Measurements from ENCODE around the gene ACOXL.

Gene ACOXL

GRCh38 chr2:110770959-110771431, 38.6 kb downstream of the ACOXL start:
- no peaks in the 10 kb centered on the region for H3K36me3 ChIP-seq (ENCODE audit: control insufficient read depth, insufficient read depth, low read length)
- peaks cover 4% of the 10 kb centered on the region for H3K4me1 ChIP-seq (ENCODE audit: control insufficient read depth, insufficient read depth, low read length)
- no peak overlapping the region for H3K9ac ChIP-seq (ENCODE audit: low read length)
- H3K4me3 ChIP-seq (ENCODE audit: low read length) = no peak overlapping the region
- no peaks in the 10 kb centered on the region for H3K9me3 ChIP-seq (ENCODE audit: control insufficient read depth, low read length)
- H3K27me3 ChIP-seq (ENCODE audit: control insufficient read depth, insufficient read depth, low read length) = peaks cover 5% of the 10 kb centered on the region

GRCh38 chr2:110771547-110772382, 39.4 kb downstream of the ACOXL start:
- Histone ChIP-seq H3K4me3 (ENCODE audit: low read length) (no peak overlapping the region), H3K9ac (ENCODE audit: low read length) (no peak overlapping the region), H3K9me3 (ENCODE audit: control insufficient read depth, low read length) (no peaks in the 10 kb centered on the region), H3K4me1 (ENCODE audit: control insufficient read depth, insufficient read depth, low read length) (peaks cover 4% of the 10 kb centered on the region), H3K36me3 (ENCODE audit: control insufficient read depth, insufficient read depth, low read length) (no peaks in the 10 kb centered on the region), H3K27me3 (ENCODE audit: control insufficient read depth, insufficient read depth, low read length) (peaks cover 5% of the 10 kb centered on the region)

GRCh38 chr2:110772383-110772755, 40.0 kb downstream of the ACOXL start:
- H3K9ac ChIP-seq (ENCODE audit: low read length) = no peak overlapping the region
- no peak overlapping the region for H3K4me3 ChIP-seq (ENCODE audit: low read length)
- no peaks in the 10 kb centered on the region for H3K9me3 ChIP-seq (ENCODE audit: control insufficient read depth, low read length)
- H3K4me1 ChIP-seq (ENCODE audit: control insufficient read depth, insufficient read depth, low read length) = peaks cover 4% of the 10 kb centered on the region
- peaks cover 5% of the 10 kb centered on the region for H3K27me3 ChIP-seq (ENCODE audit: control insufficient read depth, insufficient read depth, low read length)
- H3K36me3 ChIP-seq (ENCODE audit: control insufficient read depth, insufficient read depth, low read length) = no peaks in the 10 kb centered on the region

GRCh38 chr2:110773401-110773921, 41.1 kb downstream of the ACOXL start:
- Histone ChIP-seq H3K4me3 (ENCODE audit: low read length) (no peak overlapping the region), H3K36me3 (ENCODE audit: control insufficient read depth, insufficient read depth, low read length) (no peaks in the 10 kb centered on the region), H3K9me3 (ENCODE audit: control insufficient read depth, low read length) (no peaks in the 10 kb centered on the region), H3K4me1 (ENCODE audit: control insufficient read depth, insufficient read depth, low read length) (peaks cover 4% of the 10 kb centered on the region), H3K27me3 (ENCODE audit: control insufficient read depth, insufficient read depth, low read length) (peaks cover 5% of the 10 kb centered on the region), H3K9ac (ENCODE audit: low read length) (no peak overlapping the region)

- Histone ChIP-seq H3K4me3 (ENCODE audit: low read length) (no peak overlapping the region), H3K9ac (ENCODE audit: low read length) (no peak overlapping the region), H3K36me3 (ENCODE audit: control insufficient read depth, insufficient read depth, low read length) (no peaks in the 10 kb centered on the region), H3K4me1 (ENCODE audit: control insufficient read depth, insufficient read depth, low read length) (peaks cover 4% of the 10 kb centered on the region), H3K27me3 (ENCODE audit: control insufficient read depth, insufficient read depth, low read length) (peaks cover 5% of the 10 kb centered on the region), H3K9me3 (ENCODE audit: control insufficient read depth, low read length) (no peaks in the 10 kb centered on the region)
Measured at GRCh38 chr2:110774701-110775100, 42.3 kb downstream of the ACOXL start.

GRCh38 chr2:110777531-110778311, 45.3 kb downstream of the ACOXL start:
- H3K36me3 ChIP-seq (ENCODE audit: control insufficient read depth, insufficient read depth, low read length) = no peaks in the 10 kb centered on the region
- H3K4me3 ChIP-seq (ENCODE audit: low read length) = no peak overlapping the region
- peaks cover 5% of the 10 kb centered on the region for H3K27me3 ChIP-seq (ENCODE audit: control insufficient read depth, insufficient read depth, low read length)

GRCh38 chr2:110780461-110780860, 48.1 kb downstream of the ACOXL start:
- Histone ChIP-seq H3K27me3 (ENCODE audit: control insufficient read depth, insufficient read depth, low read length) (no peaks in the 10 kb centered on the region), H3K36me3 (ENCODE audit: control insufficient read depth, insufficient read depth, low read length) (no peaks in the 10 kb centered on the region), H3K4me3 (ENCODE audit: low read length) (no peak overlapping the region), H3K4me1 (ENCODE audit: control insufficient read depth, insufficient read depth, low read length) (no peaks in the 10 kb centered on the region), H3K9ac (ENCODE audit: low read length) (no peak overlapping the region), H3K9me3 (ENCODE audit: control insufficient read depth, low read length) (no peaks in the 10 kb centered on the region)

More at GRCh38 chr2:110777531-110778311, 45.3 kb downstream of the ACOXL start:
- Histone ChIP-seq H3K9me3 (ENCODE audit: control insufficient read depth, low read length) (no peaks in the 10 kb centered on the region), H3K4me1 (ENCODE audit: control insufficient read depth, insufficient read depth, low read length) (peaks cover 4% of the 10 kb centered on the region), H3K9ac (ENCODE audit: low read length) (no peak overlapping the region)

GRCh38 chr2:110783196-110783873, 51.0 kb downstream of the ACOXL start:
- H3K27me3 ChIP-seq (ENCODE audit: control insufficient read depth, insufficient read depth, low read length) = peaks cover 3% of the 10 kb centered on the region
- no peak overlapping the region for H3K4me3 ChIP-seq (ENCODE audit: low read length)
- no peaks in the 10 kb centered on the region for H3K9me3 ChIP-seq (ENCODE audit: control insufficient read depth, low read length)
- no peaks in the 10 kb centered on the region for H3K36me3 ChIP-seq (ENCODE audit: control insufficient read depth, insufficient read depth, low read length)
- H3K9ac ChIP-seq (ENCODE audit: low read length) = no peak overlapping the region
- H3K4me1 ChIP-seq (ENCODE audit: control insufficient read depth, insufficient read depth, low read length) = no peaks in the 10 kb centered on the region

- Histone ChIP-seq H3K9ac (ENCODE audit: low read length) (no peak overlapping the region), H3K4me3 (ENCODE audit: low read length) (no peak overlapping the region), H3K9me3 (ENCODE audit: control insufficient read depth, low read length) (no peaks in the 10 kb centered on the region), H3K4me1 (ENCODE audit: control insufficient read depth, insufficient read depth, low read length) (no peaks in the 10 kb centered on the region), H3K27me3 (ENCODE audit: control insufficient read depth, insufficient read depth, low read length) (peaks cover 3% of the 10 kb centered on the region), H3K36me3 (ENCODE audit: control insufficient read depth, insufficient read depth, low read length) (no peaks in the 10 kb centered on the region)
Measured at GRCh38 chr2:110784047-110784631, 51.8 kb downstream of the ACOXL start.

- Histone ChIP-seq H3K36me3 (ENCODE audit: control insufficient read depth, insufficient read depth, low read length) (no peaks in the 10 kb centered on the region), H3K27me3 (ENCODE audit: control insufficient read depth, insufficient read depth, low read length) (peaks cover 3% of the 10 kb centered on the region), H3K9ac (ENCODE audit: low read length) (no peak overlapping the region), H3K4me1 (ENCODE audit: control insufficient read depth, insufficient read depth, low read length) (no peaks in the 10 kb centered on the region), H3K9me3 (ENCODE audit: control insufficient read depth, low read length) (no peaks in the 10 kb centered on the region), H3K4me3 (ENCODE audit: low read length) (no peak overlapping the region)
Measured at GRCh38 chr2:110785439-110785838, 53.1 kb downstream of the ACOXL start.

GRCh38 chr2:110788976-110789375, 56.6 kb downstream of the ACOXL start:
- H3K9me3 ChIP-seq (ENCODE audit: control insufficient read depth, low read length) = no peaks in the 10 kb centered on the region
- no peak overlapping the region for H3K4me3 ChIP-seq (ENCODE audit: low read length)
- H3K9ac ChIP-seq (ENCODE audit: low read length) = no peak overlapping the region
- H3K36me3 ChIP-seq (ENCODE audit: control insufficient read depth, insufficient read depth, low read length) = no peaks in the 10 kb centered on the region
- peaks cover 3% of the 10 kb centered on the region for H3K27me3 ChIP-seq (ENCODE audit: control insufficient read depth, insufficient read depth, low read length)
- H3K4me1 ChIP-seq (ENCODE audit: control insufficient read depth, insufficient read depth, low read length) = no peaks in the 10 kb centered on the region
